GM23338 (cell line): ENCODE measurements around the gene SLX9. TPM values are rescaled to one million over a fixed set of nuclear protein-coding genes. Genes with fewer than 3 reads are reported as not detected.

Source experiments
- ATAC-seq: fragments of 200-7000 bp; cut with Tn5 transposase; 3 replicates; pipeline ENCODE4 v1.9.1; 2020
- DNase-seq: peaks from one replicate; pipeline ENCODE4 v3.0.0-alpha.2; 2015; ENCODE audit warnings: low spot score
- H2AFZ ChIP-seq: fragments of 200-600 bp; sonication (generic); 2 replicates; pipeline ENCODE4 v1.8.0; 2016; ENCODE audit warnings: antibody characterized with exemption, mild to moderate bottlenecking, moderate library complexity
- H3F3A ChIP-seq: fragments of 200-600 bp; sonication (generic); replicated peaks from 2 replicates; pipeline ENCODE4 v1.8.0; 2017; ENCODE audit warnings: antibody characterized with exemption, mixed run types, low read depth
- H3K27ac ChIP-seq: fragments of 200-600 bp; sonication (generic); 2 replicates; pipeline ENCODE4 v1.6.1; 2016; ENCODE audit warnings: low read depth
- H3K27me3 ChIP-seq: fragments of 200-600 bp; sonication (generic); 2 replicates; pipeline ENCODE4 v1.8.0; 2016; ENCODE audit warnings: mild to moderate bottlenecking, mixed run types, moderate library complexity; ENCODE audit not compliant: insufficient read depth
- H3K36me3 ChIP-seq: fragments of 200-600 bp; sonication (generic); 2 replicates; pipeline ENCODE4 v1.8.0; 2016; ENCODE audit warnings: mild to moderate bottlenecking; ENCODE audit not compliant: insufficient read depth
- H3K4me1 ChIP-seq: fragments of 200-600 bp; sonication (generic); 2 replicates; pipeline ENCODE4 v1.8.0; 2016; ENCODE audit warnings: mild to moderate bottlenecking, moderate library complexity; ENCODE audit not compliant: insufficient read depth
- H3K4me2 ChIP-seq: fragments of 200-600 bp; sonication (generic); 2 replicates; pipeline ENCODE4 v1.7.1; 2017; ENCODE audit warnings: mixed run types
- H3K4me3 ChIP-seq: fragments of 200-600 bp; sonication (generic); 2 replicates; pipeline ENCODE4 v1.6.1; 2016; ENCODE audit warnings: mixed run types
- H3K79me2 ChIP-seq: fragments of 200-600 bp; sonication (generic); replicated peaks from 2 replicates; pipeline ENCODE4 v1.8.0; 2017; ENCODE audit warnings: mild to moderate bottlenecking; ENCODE audit not compliant: insufficient read depth
- H3K9me2 ChIP-seq: fragments of 200-600 bp; sonication (generic); 2 replicates; pipeline ENCODE4 v1.8.0; 2017; ENCODE audit not compliant: insufficient read depth
- H4K20me1 ChIP-seq: fragments of 200-600 bp; sonication (generic); replicated peaks from 2 replicates; pipeline ENCODE4 v1.8.0; 2017; ENCODE audit warnings: mild to moderate bottlenecking; ENCODE audit not compliant: insufficient read depth
- H3K27ac Mint-ChIP-seq: 2 replicates; pipeline ENCODE4 v1.8.0; 2020; ENCODE audit warnings: inconsistent platforms, mild to moderate bottlenecking, moderate library complexity, mixed read lengths
- H3K27me3 Mint-ChIP-seq: 3 replicates; pipeline ENCODE4 v1.8.0; 2022; ENCODE audit warnings: low read depth, mild to moderate bottlenecking, moderate library complexity, mixed read lengths, inconsistent platforms; ENCODE audit not compliant: insufficient read depth, poor library complexity
- H3K36me3 Mint-ChIP-seq: 3 replicates; pipeline ENCODE4 v1.8.0; 2021; ENCODE audit warnings: low read depth, mild to moderate bottlenecking, inconsistent platforms, moderate library complexity, mixed read lengths
- H3K4me1 Mint-ChIP-seq: 3 replicates; pipeline ENCODE4 v1.8.0; 2020; ENCODE audit warnings: mild to moderate bottlenecking, inconsistent platforms, mixed read lengths
- H3K4me3 Mint-ChIP-seq: 3 replicates; pipeline ENCODE4 v1.8.0; 2021; ENCODE audit warnings: moderate library complexity, mild to moderate bottlenecking, inconsistent platforms, mixed read lengths
- H3K9me3 Mint-ChIP-seq: 3 replicates; pipeline ENCODE4 v1.8.0; 2020; ENCODE audit warnings: moderate library complexity, mild to moderate bottlenecking, inconsistent platforms, mixed read lengths
- CREB1 ChIP-seq: fragments of 250-450 bp; sonication (Bioruptor Pico); IDR thresholded peaks from 2 replicates; pipeline ENCODE4 v1.5.0; 2020; ENCODE audit warnings: low read depth, mild to moderate bottlenecking, moderate library complexity
- ETS1 ChIP-seq: IDR thresholded peaks from 2 replicates; pipeline ENCODE4 v1.6.1; 2016; ENCODE audit warnings: antibody characterized with exemption
- EZH2phosphoT487 ChIP-seq: fragments of 200-600 bp; sonication (generic); IDR thresholded peaks from one replicate; pipeline ENCODE4 v1.8.1; 2018; ENCODE audit warnings: antibody characterized with exemption; ENCODE audit not compliant: unreplicated experiment
- JUNB ChIP-seq: IDR thresholded peaks from one replicate; pipeline ENCODE4 v1.6.1; 2016; ENCODE audit warnings: antibody characterized with exemption; ENCODE audit not compliant: unreplicated experiment
- NANOG ChIP-seq: IDR thresholded peaks from 2 replicates; pipeline ENCODE4 v1.6.1; 2016; ENCODE audit warnings: antibody characterized with exemption, borderline replicate concordance
- STAT1 ChIP-seq: IDR thresholded peaks from one replicate; pipeline ENCODE4 v1.6.1; 2016; ENCODE audit warnings: antibody characterized with exemption; ENCODE audit not compliant: unreplicated experiment
- ZNF114 ChIP-seq: fragments of 250-450 bp; sonication (Bioruptor Pico); IDR thresholded peaks from 2 replicates; pipeline ENCODE4 v1.5.0; 2020; ENCODE audit warnings: mild to moderate bottlenecking, moderate library complexity
- ZNF331 ChIP-seq: fragments of 250-450 bp; sonication (Bioruptor Pico); IDR thresholded peaks from 2 replicates; pipeline ENCODE4 v1.5.0; 2020; ENCODE audit warnings: low read depth, mild to moderate bottlenecking, moderate library complexity
- polyA plus RNA-seq: library from polyadenylated mRNA; unstranded; fragments of >200 nt; fragmentation: Nextera tagmentation; extraction: Ambion mirVana; gene quantifications from 2 replicates; pipeline ENCODE4 v1.2.1, GENCODE V29; 2016
- total RNA-seq: library from RNA; depleted of rRNA; stranded (reverse); fragments of >200 nt; shearing (Covaris generic); gene quantifications from 2 replicates; pipeline ENCODE4 v1.2.3, GENCODE V29; 2014
- TF ChIP-seq, protein P1 (sequence below), 2 experiments: fragments of 200-600 bp in 1 of 2; sonication (generic) in 1 of 2; conservative IDR thresholded peaks; 2 replicates each; pipeline versions ENCODE4 v1.5.1 to v1.6.1; 2016 to 2017; ENCODE audit warnings: antibody characterized with exemption in 2 of 2, low read depth in 2 of 2, mild to moderate bottlenecking in 2 of 2, moderate library complexity in 1 of 2
- TF ChIP-seq, protein P2 (sequence below): fragments of 250-450 bp; sonication (Bioruptor Pico); IDR thresholded peaks from 2 replicates; pipeline ENCODE4 v1.5.0; 2020; ENCODE audit warnings: mild to moderate bottlenecking, moderate library complexity

The SLX9 gene
- total and polyA plus RNA-seq, 2 experiments from 2014 or later = 41.5 to 46.9 TPM

GRCh38 chr21:44994695-44995342, 55.0 kb downstream of the SLX9 start:
- Histone ChIP-seq H3K27me3 (no peaks in the 10 kb centered on the region), H3K27ac (no peak overlapping the region), H3K4me3 (no peak overlapping the region), H3K36me3 (no peaks in the 10 kb centered on the region), H3K4me2 (no peak overlapping the region), H3K79me2 (no peaks in the 10 kb centered on the region), H3F3A (no peaks in the 10 kb centered on the region), H3K4me1 (no peaks in the 10 kb centered on the region), H3K9me2 (no peaks in the 10 kb centered on the region), H4K20me1 (no peaks in the 10 kb centered on the region), H2AFZ (no peak overlapping the region)
- DNase-seq (no peak), ATAC-seq (no peak)
- H3K9me3 Mint-ChIP-seq = no peaks in the 10 kb centered on the region
- H3K27ac Mint-ChIP-seq = no peak overlapping the region
- no peaks in the 10 kb centered on the region for H3K4me1 Mint-ChIP-seq
- H3K4me3 Mint-ChIP-seq = no peak overlapping the region
- no peak for TF ChIP-seq STAT1
- TF ChIP-seq NANOG = no peak
- TF ChIP-seq, protein P1, sequence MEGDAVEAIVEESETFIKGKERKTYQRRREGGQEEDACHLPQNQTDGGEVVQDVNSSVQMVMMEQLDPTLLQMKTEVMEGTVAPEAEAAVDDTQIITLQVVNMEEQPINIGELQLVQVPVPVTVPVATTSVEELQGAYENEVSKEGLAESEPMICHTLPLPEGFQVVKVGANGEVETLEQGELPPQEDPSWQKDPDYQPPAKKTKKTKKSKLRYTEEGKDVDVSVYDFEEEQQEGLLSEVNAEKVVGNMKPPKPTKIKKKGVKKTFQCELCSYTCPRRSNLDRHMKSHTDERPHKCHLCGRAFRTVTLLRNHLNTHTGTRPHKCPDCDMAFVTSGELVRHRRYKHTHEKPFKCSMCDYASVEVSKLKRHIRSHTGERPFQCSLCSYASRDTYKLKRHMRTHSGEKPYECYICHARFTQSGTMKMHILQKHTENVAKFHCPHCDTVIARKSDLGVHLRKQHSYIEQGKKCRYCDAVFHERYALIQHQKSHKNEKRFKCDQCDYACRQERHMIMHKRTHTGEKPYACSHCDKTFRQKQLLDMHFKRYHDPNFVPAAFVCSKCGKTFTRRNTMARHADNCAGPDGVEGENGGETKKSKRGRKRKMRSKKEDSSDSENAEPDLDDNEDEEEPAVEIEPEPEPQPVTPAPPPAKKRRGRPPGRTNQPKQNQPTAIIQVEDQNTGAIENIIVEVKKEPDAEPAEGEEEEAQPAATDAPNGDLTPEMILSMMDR (conservative IDR thresholded peaks at IDR 0.05; ENCODE audit: low read depth in 2 of 2) = no peak
- TF ChIP-seq ETS1 = no peak
- no peak for TF ChIP-seq ZNF331 (CRISPR knock-in tag)
- TF ChIP-seq ZNF114 (CRISPR knock-in tag) = no peak
- TF ChIP-seq EZH2phosphoT487 = no peak
- no peak for TF ChIP-seq JUNB
- TF ChIP-seq, protein P2, sequence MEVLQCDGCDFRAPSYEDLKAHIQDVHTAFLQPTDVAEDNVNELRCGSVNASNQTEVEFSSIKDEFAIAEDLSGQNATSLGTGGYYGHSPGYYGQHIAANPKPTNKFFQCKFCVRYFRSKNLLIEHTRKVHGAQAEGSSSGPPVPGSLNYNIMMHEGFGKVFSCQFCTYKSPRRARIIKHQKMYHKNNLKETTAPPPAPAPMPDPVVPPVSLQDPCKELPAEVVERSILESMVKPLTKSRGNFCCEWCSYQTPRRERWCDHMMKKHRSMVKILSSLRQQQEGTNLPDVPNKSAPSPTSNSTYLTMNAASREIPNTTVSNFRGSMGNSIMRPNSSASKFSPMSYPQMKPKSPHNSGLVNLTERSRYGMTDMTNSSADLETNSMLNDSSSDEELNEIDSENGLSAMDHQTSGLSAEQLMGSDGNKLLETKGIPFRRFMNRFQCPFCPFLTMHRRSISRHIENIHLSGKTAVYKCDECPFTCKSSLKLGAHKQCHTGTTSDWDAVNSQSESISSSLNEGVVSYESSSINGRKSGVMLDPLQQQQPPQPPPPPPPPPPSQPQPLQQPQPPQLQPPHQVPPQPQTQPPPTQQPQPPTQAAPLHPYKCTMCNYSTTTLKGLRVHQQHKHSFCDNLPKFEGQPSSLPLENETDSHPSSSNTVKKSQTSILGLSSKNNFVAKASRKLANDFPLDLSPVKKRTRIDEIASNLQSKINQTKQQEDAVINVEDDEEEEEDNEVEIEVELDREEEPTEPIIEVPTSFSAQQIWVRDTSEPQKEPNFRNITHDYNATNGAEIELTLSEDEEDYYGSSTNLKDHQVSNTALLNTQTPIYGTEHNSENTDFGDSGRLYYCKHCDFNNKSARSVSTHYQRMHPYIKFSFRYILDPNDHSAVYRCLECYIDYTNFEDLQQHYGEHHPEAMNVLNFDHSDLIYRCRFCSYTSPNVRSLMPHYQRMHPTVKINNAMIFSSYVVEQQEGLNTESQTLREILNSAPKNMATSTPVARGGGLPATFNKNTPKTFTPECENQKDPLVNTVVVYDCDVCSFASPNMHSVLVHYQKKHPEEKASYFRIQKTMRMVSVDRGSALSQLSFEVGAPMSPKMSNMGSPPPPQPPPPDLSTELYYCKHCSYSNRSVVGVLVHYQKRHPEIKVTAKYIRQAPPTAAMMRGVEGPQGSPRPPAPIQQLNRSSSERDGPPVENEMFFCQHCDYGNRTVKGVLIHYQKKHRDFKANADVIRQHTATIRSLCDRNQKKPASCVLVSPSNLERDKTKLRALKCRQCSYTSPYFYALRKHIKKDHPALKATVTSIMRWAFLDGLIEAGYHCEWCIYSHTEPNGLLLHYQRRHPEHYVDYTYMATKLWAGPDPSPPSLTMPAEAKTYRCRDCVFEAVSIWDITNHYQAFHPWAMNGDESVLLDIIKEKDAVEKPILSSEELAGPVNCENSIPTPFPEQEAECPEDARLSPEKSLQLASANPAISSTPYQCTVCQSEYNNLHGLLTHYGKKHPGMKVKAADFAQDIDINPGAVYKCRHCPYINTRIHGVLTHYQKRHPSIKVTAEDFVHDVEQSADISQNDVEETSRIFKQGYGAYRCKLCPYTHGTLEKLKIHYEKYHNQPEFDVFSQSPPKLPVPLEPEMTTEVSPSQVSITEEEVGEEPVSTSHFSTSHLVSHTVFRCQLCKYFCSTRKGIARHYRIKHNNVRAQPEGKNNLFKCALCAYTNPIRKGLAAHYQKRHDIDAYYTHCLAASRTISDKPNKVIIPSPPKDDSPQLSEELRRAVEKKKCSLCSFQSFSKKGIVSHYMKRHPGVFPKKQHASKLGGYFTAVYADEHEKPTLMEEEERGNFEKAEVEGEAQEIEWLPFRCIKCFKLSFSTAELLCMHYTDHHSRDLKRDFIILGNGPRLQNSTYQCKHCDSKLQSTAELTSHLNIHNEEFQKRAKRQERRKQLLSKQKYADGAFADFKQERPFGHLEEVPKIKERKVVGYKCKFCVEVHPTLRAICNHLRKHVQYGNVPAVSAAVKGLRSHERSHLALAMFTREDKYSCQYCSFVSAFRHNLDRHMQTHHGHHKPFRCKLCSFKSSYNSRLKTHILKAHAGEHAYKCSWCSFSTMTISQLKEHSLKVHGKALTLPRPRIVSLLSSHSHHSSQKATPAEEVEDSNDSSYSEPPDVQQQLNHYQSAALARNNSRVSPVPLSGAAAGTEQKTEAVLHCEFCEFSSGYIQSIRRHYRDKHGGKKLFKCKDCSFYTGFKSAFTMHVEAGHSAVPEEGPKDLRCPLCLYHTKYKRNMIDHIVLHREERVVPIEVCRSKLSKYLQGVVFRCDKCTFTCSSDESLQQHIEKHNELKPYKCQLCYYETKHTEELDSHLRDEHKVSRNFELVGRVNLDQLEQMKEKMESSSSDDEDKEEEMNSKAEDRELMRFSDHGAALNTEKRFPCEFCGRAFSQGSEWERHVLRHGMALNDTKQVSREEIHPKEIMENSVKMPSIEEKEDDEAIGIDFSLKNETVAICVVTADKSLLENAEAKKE (CRISPR knock-in tag) = no peak
- no peak for TF ChIP-seq CREB1 (CRISPR knock-in tag)
- H3K36me3 Mint-ChIP-seq = no peaks in the 10 kb centered on the region
- peaks cover 7% of the 10 kb centered on the region for H3K27me3 Mint-ChIP-seq
